Nephron progenitor cell (in vitro differentiated cells): ENCODE measurements around the gene CD6.

Source experiments
- DNase-seq: peaks from one replicate; pipeline ENCODE4 v3.0.0; 2021
- H3K27ac Mint-ChIP-seq: 2 replicates; pipeline ENCODE4 v1.8.0; 2021; ENCODE audit warnings: mild to moderate bottlenecking, moderate library complexity, mixed read lengths
- H3K27me3 Mint-ChIP-seq: 2 replicates; pipeline ENCODE4 v1.8.0; 2021; ENCODE audit warnings: mild to moderate bottlenecking, low read depth, mixed read lengths; ENCODE audit not compliant: poor library complexity
- H3K36me3 Mint-ChIP-seq: 2 replicates; pipeline ENCODE4 v1.8.0; 2021; ENCODE audit warnings: low read depth, mixed read lengths
- H3K4me1 Mint-ChIP-seq: 2 replicates; pipeline ENCODE4 v1.8.0; 2021; ENCODE audit warnings: mixed read lengths
- H3K4me3 Mint-ChIP-seq: 2 replicates; pipeline ENCODE4 v1.8.0; 2021; ENCODE audit warnings: mild to moderate bottlenecking, moderate library complexity, mixed read lengths
- H3K9me3 Mint-ChIP-seq: 2 replicates; pipeline ENCODE4 v1.8.0; 2021; ENCODE audit warnings: mild to moderate bottlenecking, moderate library complexity, mixed read lengths
- CTCF ChIP-seq: fragments of 200-600 bp; sonication (generic); IDR thresholded peaks from 2 replicates; pipeline ENCODE4 v1.5.0; 2021; ENCODE audit warnings: antibody characterized with exemption

The CD6 gene, protein sequence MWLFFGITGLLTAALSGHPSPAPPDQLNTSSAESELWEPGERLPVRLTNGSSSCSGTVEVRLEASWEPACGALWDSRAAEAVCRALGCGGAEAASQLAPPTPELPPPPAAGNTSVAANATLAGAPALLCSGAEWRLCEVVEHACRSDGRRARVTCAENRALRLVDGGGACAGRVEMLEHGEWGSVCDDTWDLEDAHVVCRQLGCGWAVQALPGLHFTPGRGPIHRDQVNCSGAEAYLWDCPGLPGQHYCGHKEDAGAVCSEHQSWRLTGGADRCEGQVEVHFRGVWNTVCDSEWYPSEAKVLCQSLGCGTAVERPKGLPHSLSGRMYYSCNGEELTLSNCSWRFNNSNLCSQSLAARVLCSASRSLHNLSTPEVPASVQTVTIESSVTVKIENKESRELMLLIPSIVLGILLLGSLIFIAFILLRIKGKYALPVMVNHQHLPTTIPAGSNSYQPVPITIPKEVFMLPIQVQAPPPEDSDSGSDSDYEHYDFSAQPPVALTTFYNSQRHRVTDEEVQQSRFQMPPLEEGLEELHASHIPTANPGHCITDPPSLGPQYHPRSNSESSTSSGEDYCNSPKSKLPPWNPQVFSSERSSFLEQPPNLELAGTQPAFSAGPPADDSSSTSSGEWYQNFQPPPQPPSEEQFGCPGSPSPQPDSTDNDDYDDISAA

GRCh38 chr11:60971520-60971919 is at the start of gene CD6:
TSS of gene CD6 (plus strand) at chr11:60971680. CDS start at chr11:60971866, 186 bp downstream.
- no peak for TF ChIP-seq CTCF
- no peak for DNase-seq

DNA sequence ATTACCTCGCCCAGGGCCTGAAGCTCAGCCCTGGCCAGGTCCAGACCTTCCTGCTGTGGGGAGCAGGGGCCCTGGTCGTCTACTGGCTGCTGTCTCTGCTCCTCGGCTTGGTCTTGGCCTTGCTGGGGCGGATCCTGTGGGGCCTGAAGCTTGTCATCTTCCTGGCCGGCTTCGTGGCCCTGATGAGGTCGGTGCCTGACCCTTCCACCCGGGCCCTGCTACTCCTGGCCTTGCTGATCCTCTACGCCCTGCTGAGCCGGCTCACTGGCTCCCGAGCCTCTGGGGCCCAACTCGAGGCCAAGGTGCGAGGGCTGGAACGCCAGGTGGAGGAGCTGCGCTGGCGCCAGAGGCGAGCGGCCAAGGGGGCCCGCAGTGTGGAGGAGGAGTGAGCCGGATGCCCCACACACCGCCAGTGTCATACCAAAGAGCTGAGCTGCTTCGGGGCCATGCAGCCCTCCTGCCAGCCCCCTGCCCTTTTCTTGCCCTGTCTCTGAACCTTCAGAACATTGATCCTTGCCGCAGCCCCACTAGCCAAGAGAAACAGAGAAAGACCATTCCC is 49.6 kb upstream of the CD6 start:
- no peak for DNase-seq
- no peak for TF ChIP-seq CTCF
- Mint-ChIP-seq H3K4me3 (peak overlapping the region; percentile 14), H3K36me3 (peaks cover 46% of the 10 kb centered on the region), H3K27ac (peak overlapping the region; percentile 92), H3K4me1 (peaks cover 62% of the 10 kb centered on the region), H3K9me3 (no peaks in the 10 kb centered on the region), H3K27me3 (peaks cover 8% of the 10 kb centered on the region)

More at GRCh38 chr11:60971520-60971919, at the start of gene CD6:
- peaks cover 35% of the 10 kb centered on the region for H3K9me3 Mint-ChIP-seq
- no peak within 1 kb of the TSS for H3K4me3 Mint-ChIP-seq
- peaks cover 20% of the 10 kb centered on the region for H3K27me3 Mint-ChIP-seq
- H3K36me3 Mint-ChIP-seq, result peaks cover 8% of the 10 kb centered on the region
- no peak within 1 kb of the TSS for H3K27ac Mint-ChIP-seq
- H3K4me1 Mint-ChIP-seq, result peaks cover 8% of the 10 kb centered on the region

- Mint-ChIP-seq H3K4me1 (peaks cover 66% of the 10 kb centered on the region), H3K4me3 (no peak overlapping the region), H3K27ac (no peak overlapping the region), H3K36me3 (peaks cover 50% of the 10 kb centered on the region), H3K27me3 (peaks cover 8% of the 10 kb centered on the region), H3K9me3 (no peaks in the 10 kb centered on the region)
- no peak for DNase-seq
- no peak for TF ChIP-seq CTCF
Observed at GRCh38 chr11:60922906-60923305, 48.6 kb upstream of the CD6 start.

GRCh38 chr11:60923326-60923725 is 48.2 kb upstream of the CD6 start:
- peaks cover 68% of the 10 kb centered on the region for H3K4me1 Mint-ChIP-seq
- no peak for TF ChIP-seq CTCF
- no peak for DNase-seq
- H3K9me3 Mint-ChIP-seq, result no peaks in the 10 kb centered on the region
- no peak overlapping the region for H3K27ac Mint-ChIP-seq
- H3K27me3 Mint-ChIP-seq, result peaks cover 8% of the 10 kb centered on the region
- H3K4me3 Mint-ChIP-seq, result peak overlapping the region; percentile 58
- H3K36me3 Mint-ChIP-seq, result peaks cover 54% of the 10 kb centered on the region

DNA sequence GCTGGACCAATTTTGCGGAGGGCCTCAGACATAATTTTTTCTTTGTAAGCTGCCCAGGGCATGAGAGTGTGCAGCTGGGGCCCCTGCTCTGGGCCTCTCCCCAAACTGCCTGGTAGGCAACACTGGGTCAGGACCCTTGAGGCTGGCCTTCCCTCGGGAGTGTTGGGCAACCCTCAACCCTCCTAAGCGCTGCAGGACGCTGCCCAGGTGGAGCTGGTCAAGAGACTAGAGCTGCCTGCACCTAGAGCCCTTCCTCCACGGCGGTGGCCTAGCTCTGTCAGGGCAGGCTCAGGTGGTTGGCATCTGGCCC is 47.7 kb upstream of the CD6 start:
- TF ChIP-seq CTCF, result no peak
- peak overlapping the region; percentile 75 for H3K4me3 Mint-ChIP-seq
- no peak for DNase-seq
- no peaks in the 10 kb centered on the region for H3K9me3 Mint-ChIP-seq
- H3K27ac Mint-ChIP-seq, result no peak overlapping the region
- peaks cover 68% of the 10 kb centered on the region for H3K4me1 Mint-ChIP-seq
- peaks cover 8% of the 10 kb centered on the region for H3K27me3 Mint-ChIP-seq
- H3K36me3 Mint-ChIP-seq, result peaks cover 55% of the 10 kb centered on the region
